Stimulated activated CD4-positive, alpha-beta T cell treated with anti-CD3 and anti-CD28 coated beads, Interleukin-12 subunit alpha, Interleukin-12 subunit beta, amount 100 ng/mL, for 48 hours (primary cell): ENCODE measurements around the gene DLGAP3.

Experiments used
- DNase-seq, 3 donors: peaks; one replicate each; pipeline ENCODE4 v3.0.0-alpha.2; 2020; ENCODE audit warnings: low read depth in 2 of 3, low spot score in 1 of 3

Gene DLGAP3

GRCh38 chr1:34868230-34869049 lies 61.0 kb downstream of the DLGAP3 start:
- DNase-seq = no peak

- no peak for DNase-seq
These were observed 62.0 kb downstream of the DLGAP3 start for GRCh38 chr1:34867415-34867814.

- DNase-seq = no peak
These were observed 62.7 kb downstream of the DLGAP3 start for GRCh38 chr1:34866762-34867109.

GRCh38 chr1:34865981-34866761 lies 63.3 kb downstream of the DLGAP3 start:
- DNase-seq = peak; percentile 87 to 94 (median 90)

- no peak for DNase-seq
These were observed 63.9 kb downstream of the DLGAP3 start for GRCh38 chr1:34865573-34865972.

- DNase-seq = no peak
These were observed 64.7 kb downstream of the DLGAP3 start for GRCh38 chr1:34864759-34865158.

GRCh38 chr1:34863501-34863900 lies 65.9 kb downstream of the DLGAP3 start:
- no peak for DNase-seq

- DNase-seq = peak; percentile 88 to 90 (median 90)
These were observed 69.8 kb downstream of the DLGAP3 start, which contains the start of gene SMIM12 for GRCh38 chr1:34859446-34860200. Gene SMIM12 (minus strand): TSS chr1:34859749. CDS start chr1:34855977, 3,772 bp downstream.

- peak; percentile 13 to 27 (median 16) for DNase-seq
These were observed 70.5 kb downstream of the DLGAP3 start for GRCh38 chr1:34858901-34859445.

- no peak for DNase-seq
These were observed 72.8 kb downstream of the DLGAP3 start for GRCh38 chr1:34856697-34857096.

GRCh38 chr1:34852677-34853217 lies 76.7 kb downstream of the DLGAP3 start:
- peak; percentile 84 to 91 (median 85) for DNase-seq

- no peak for DNase-seq
These were observed 77.9 kb downstream of the DLGAP3 start for GRCh38 chr1:34851431-34852105.

- DNase-seq = no peak
These were observed 79.1 kb downstream of the DLGAP3 start for GRCh38 chr1:34850382-34850781.

GRCh38 chr1:34847094-34847493 lies 82.4 kb downstream of the DLGAP3 start:
- no peak for DNase-seq

- DNase-seq = no peak
These were observed 83.2 kb downstream of the DLGAP3 start for GRCh38 chr1:34846265-34846664.

- DNase-seq = no peak
These were observed 84.1 kb downstream of the DLGAP3 start for GRCh38 chr1:34845131-34845901.

- DNase-seq = no peak
These were observed 85.2 kb downstream of the DLGAP3 start for GRCh38 chr1:34844252-34844634.

GRCh38 chr1:34843392-34844251 lies 85.8 kb downstream of the DLGAP3 start:
- no peak for DNase-seq

GRCh38 chr1:34842952-34843371 lies 86.5 kb downstream of the DLGAP3 start:
- DNase-seq = no peak
